Subcutaneous abdominal adipose tissue (tissue), 5 donors: ENCODE results near the gene SIPA1L3.
"Not testable (repeated sequence)": the region's sequence is repeated elsewhere in the genome, so short reads cannot be mapped to it uniquely, and the experiment has no call there.

ENCODE experiments used
- H3K27ac ChIP-seq: one replicate; pipeline ENCODE4 v1.7.0; 2013; ENCODE audit warnings: low read depth, mild to moderate bottlenecking, inconsistent platforms, low read length, moderate library complexity
- H3K27me3 ChIP-seq, 5 donors: one replicate each; pipeline ENCODE4 v1.7.0; 2013; ENCODE audit warnings: low read length in 5 of 5, inconsistent platforms in 1 of 5; ENCODE audit not compliant: control insufficient read depth in 5 of 5, insufficient read depth in 4 of 5
- H3K36me3 ChIP-seq, 5 donors: one replicate each; pipeline ENCODE4 v1.7.0; 2013; ENCODE audit warnings: low read length in 5 of 5; ENCODE audit not compliant: control insufficient read depth in 5 of 5, insufficient read depth in 5 of 5
- H3K4me1 ChIP-seq, 5 donors: one replicate each; pipeline ENCODE4 v1.7.0; 2013; ENCODE audit warnings: low read length in 5 of 5, mild to moderate bottlenecking in 3 of 5, moderate library complexity in 1 of 5; ENCODE audit not compliant: control insufficient read depth in 5 of 5, insufficient read depth in 5 of 5
- H3K4me3 ChIP-seq, 5 donors: one replicate each; pipeline ENCODE4 v1.7.0; 2013; ENCODE audit warnings: low read length in 5 of 5, low read depth in 1 of 5
- H3K9ac ChIP-seq, 5 donors: one replicate each; pipeline ENCODE4 v1.7.0; 2013; ENCODE audit warnings: low read length in 5 of 5, mild to moderate bottlenecking in 4 of 5, moderate library complexity in 3 of 5
- H3K9me3 ChIP-seq, 5 donors: one replicate each; pipeline ENCODE4 v1.7.0; 2013; ENCODE audit warnings: low read length in 5 of 5; ENCODE audit not compliant: control insufficient read depth in 5 of 5
- donor health status: healthy.
- donor health status: healthy.
- donor health status: healthy.
- donor health status: healthy.
- donor health status: healthy.

The SIPA1L3 gene

DNA sequence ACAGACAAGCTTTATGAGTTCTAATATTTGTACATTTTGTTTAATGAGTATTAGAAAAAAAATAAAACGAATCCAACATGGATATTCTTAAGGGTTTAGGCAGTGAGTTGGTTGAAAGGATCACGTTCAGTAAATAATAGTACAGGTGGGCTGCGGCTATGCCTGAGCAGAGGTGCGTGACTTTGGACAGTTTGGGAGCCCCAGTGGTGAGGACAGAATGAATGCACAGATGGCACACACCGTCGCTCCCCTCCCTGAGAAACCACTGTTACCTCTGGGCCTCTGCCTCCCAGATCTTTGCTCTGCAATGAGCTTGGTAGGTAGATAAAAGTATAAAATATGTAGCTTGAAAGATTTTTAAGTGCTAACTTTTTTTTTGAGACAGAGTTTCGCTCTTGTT is 153.3 kb downstream of the SIPA1L3 start:
- Histone ChIP-seq H3K4me3 (no peak overlapping the region), H3K27ac (no peak overlapping the region), H3K4me1 (peaks cover 0 to under 1% (median 0%) of the 10 kb centered on the region in 5 donors), H3K27me3 (no peaks in the 10 kb centered on the region), H3K9ac (no peak overlapping the region), H3K36me3 (no peaks in the 10 kb centered on the region), H3K9me3 (no peaks in the 10 kb centered on the region)

DNA sequence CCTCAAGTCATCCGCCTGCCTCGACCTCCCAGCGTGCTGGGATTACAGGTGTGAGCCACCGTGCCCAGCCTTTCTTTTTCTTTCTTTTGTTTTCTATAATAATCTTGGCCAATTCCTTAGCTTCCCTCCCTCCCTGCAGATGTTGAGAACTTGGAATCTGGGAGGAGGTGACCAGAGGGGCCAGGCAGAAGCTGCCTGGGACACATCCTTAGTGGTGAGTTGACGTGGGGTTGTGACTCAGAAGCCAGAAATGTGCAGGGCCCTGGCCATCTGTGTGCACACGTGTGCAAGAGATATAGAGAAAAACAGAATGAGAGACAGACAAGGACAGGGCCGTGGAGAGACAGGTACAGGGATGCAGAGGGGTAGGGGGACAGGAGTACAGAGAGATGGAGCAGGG is 154.3 kb downstream of the SIPA1L3 start:
- no peaks in the 10 kb centered on the region for H3K36me3 ChIP-seq
- no peaks in the 10 kb centered on the region for H3K27me3 ChIP-seq
- H3K27ac ChIP-seq = no peak overlapping the region
- H3K9me3 ChIP-seq = no peaks in the 10 kb centered on the region
- H3K9ac ChIP-seq = no peak overlapping the region
- H3K4me3 ChIP-seq = no peak overlapping the region
- no peaks in the 10 kb centered on the region for H3K4me1 ChIP-seq

DNA sequence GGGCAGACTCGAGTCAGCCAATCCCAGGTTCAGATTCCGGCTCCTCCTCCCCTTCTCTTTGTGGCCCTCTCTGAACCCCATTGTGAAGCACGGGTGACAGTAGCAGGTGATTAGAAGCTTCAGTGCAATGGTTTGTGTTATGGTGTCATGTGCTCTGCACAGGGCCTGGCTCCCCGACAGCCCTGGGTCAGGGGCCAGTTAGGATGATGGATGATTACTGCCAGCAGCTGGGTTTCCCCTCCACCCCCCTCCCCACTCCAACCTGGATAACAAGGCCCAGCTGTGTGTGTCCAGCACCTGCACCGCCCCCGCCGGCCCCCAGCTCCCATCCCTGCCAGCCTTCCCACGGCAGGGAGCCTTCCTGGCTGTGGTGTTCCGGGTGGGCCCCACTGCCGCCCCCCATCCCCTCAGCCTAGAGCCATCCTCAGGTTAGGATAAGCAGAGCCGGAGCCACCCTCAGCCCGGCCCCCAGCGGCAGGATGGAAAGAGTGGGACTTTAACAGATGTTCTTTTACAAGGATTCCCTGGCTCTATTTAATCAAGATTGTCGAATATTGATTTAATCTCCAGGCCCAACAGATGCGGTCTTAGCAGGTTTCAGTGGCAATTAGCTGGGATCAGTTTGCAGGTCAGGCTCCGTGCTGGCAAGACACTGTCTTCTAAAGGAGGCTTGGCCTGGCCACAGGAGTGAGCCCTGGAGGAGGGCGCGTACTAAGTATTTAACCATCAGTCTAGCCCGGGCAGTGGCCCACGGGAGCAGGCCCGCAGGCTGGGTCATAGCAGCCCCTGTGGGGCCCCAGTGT is 156.2 kb downstream of the SIPA1L3 start:
- Histone ChIP-seq H3K9me3 (no peaks in the 10 kb centered on the region), H3K27ac (no peak overlapping the region), H3K4me3 (no peak overlapping the region), H3K36me3 (no peaks in the 10 kb centered on the region), H3K4me1 (no peaks in the 10 kb centered on the region), H3K9ac (no peak overlapping the region), H3K27me3 (no peaks in the 10 kb centered on the region)

DNA sequence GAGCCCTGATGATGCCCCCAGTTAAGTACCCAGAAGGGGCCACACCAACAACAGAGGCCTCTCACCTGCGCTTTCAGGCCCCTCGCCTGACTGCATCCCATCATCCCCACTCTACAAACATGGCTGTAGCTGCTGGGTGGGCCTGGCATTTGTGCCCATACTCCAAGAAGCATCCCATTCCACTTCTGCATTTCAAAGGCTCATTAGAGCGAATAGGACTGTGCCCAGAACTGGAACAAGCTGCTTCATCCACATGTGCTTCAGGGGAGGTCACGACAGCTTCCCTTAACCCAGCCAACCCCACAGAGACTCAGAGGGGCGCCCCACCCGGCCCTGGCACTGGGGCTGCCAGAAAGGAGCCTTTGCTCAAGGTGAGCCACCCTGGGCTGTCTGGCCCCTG is 156.9 kb downstream of the SIPA1L3 start:
- Histone ChIP-seq H3K4me1 (no peaks in the 10 kb centered on the region), H3K36me3 (no peaks in the 10 kb centered on the region), H3K27ac (no peak overlapping the region), H3K4me3 (no peak overlapping the region), H3K27me3 (no peaks in the 10 kb centered on the region), H3K9me3 (no peaks in the 10 kb centered on the region), H3K9ac (no peak overlapping the region)

DNA sequence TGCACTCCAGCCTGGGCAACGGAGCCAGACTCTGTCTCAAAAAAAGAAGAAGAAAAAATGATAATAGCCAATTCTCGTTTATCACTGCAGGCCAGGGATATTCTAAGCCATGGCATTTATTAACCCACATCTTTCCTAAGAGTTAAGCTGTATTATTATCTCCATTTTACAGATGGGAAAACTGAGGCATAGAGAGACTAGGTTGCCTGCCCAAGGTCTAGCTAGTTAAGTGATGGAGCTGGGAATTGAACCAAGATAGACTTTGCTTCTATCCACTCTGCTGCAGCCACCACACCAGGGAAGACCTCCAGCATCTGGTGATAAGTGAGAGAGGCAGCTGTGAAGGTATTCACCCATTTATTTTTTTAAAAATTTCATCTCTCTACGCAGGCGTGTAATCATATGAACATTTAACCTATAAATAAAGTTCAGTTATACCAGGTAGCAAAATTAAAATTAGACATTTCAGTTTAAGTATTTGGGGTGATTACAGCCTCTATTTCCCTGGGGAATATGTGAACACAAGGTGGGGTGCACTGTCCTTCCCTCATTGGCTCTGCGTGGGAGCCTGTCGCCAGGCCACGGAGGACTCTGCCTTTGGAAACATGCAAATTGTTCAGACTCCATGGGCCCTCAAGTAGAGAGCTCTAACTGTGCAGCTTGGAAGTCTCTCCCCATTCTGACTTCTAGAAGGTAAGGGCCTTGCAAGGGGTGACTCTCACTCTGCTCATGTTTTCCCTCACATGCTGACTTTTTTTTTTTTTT is 157.8 kb downstream of the SIPA1L3 start:
- Histone ChIP-seq H3K9ac (no peak overlapping the region), H3K36me3 (no peaks in the 10 kb centered on the region), H3K9me3 (no peaks in the 10 kb centered on the region), H3K27ac (no peak overlapping the region), H3K4me1 (no peaks in the 10 kb centered on the region), H3K4me3 (no peak overlapping the region), H3K27me3 (no peaks in the 10 kb centered on the region)

DNA sequence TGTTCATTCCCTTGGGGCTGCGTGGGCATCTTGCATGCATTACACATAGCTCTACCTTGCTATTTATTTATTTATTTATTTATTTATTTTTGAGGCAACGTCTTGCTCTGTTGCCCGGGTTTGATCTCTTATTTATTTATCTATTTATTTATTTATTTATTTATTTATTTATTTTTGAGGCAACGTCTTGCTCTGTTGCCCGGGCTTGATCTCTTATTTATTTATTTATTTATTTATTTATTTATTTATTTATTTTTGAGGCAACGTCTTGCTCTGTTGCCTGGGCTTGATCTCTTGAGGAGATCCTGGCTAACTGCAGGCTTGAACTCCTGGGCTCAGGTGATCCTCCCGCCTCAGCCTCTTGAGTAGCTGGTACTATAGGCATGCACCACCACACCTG is 158.8 kb downstream of the SIPA1L3 start:
- not testable (repeated sequence) for H3K4me3 ChIP-seq, H3K27ac ChIP-seq, H3K9ac ChIP-seq, H3K27me3 ChIP-seq, H3K4me1 ChIP-seq, H3K9me3 ChIP-seq, H3K36me3 ChIP-seq

DNA sequence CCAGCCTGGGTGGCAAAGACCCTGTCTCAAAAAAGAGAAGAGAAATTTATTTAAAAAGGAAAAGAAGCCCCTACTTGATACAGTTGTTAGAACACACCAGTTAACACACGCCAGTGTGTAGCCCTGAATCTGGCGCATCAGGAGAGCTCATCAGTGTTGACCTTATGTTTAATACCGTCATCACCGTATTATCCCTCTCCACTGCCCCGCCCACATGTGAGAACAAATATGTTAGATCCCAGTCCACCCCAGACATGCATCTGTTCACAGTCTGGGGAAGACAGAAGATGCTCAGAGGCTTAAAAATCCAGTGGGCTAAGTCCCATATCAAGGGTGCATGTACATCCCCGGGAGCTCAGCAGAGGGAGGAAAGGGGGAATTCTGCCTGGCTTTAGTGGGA is 161.8 kb downstream of the SIPA1L3 start:
- Histone ChIP-seq H3K9me3 (no peaks in the 10 kb centered on the region), H3K27ac (no peak overlapping the region), H3K27me3 (no peaks in the 10 kb centered on the region), H3K4me3 (no peak overlapping the region), H3K9ac (no peak overlapping the region), H3K36me3 (no peaks in the 10 kb centered on the region), H3K4me1 (no peaks in the 10 kb centered on the region)

DNA sequence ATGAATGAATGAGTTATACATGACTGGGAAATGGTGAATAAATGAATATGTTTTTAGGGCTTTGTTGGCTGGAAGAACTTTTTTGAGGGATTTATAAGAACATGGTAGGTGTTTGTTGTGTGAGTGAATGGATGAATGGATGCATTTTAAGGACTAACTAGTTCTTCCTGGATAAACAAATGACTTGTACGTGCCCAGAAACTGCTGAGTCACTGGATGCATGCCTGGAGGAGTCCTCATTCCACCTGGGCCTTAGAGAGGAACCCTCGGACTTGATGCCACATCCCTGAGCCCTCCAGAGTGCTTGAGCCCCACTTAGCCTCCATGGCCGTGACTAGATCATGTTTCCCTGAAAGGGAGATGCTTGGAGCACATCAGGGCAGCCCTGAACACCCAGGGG is 163.6 kb downstream of the SIPA1L3 start:
- no peak overlapping the region for H3K9ac ChIP-seq
- H3K27me3 ChIP-seq = no peaks in the 10 kb centered on the region
- no peaks in the 10 kb centered on the region for H3K9me3 ChIP-seq
- no peaks in the 10 kb centered on the region for H3K36me3 ChIP-seq
- H3K4me1 ChIP-seq = no peaks in the 10 kb centered on the region
- H3K27ac ChIP-seq = no peak overlapping the region
- no peak overlapping the region for H3K4me3 ChIP-seq

DNA sequence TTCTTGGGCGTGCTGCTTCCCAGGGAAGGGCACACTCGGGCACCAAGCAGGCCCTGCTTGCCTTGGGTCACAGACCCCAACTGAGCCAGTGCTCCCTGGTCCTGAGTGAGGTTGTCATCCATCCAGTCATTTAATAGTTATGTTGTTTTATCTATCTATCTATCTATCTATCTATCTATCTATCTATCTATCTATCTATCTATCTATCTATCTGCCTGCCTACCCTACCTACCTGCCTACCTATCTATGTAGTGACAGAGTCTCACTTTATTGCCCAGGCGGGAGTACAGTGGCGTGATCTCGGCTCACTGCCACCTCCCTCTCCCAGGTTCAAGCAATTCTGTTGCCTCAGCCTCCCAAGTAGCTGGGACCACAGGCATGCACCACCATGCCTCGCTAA is 164.0 kb downstream of the SIPA1L3 start:
- H3K27ac ChIP-seq, H3K9me3 ChIP-seq, H3K27me3 ChIP-seq, H3K36me3 ChIP-seq, H3K4me1 ChIP-seq, H3K9ac ChIP-seq, H3K4me3 ChIP-seq: not testable (repeated sequence)

DNA sequence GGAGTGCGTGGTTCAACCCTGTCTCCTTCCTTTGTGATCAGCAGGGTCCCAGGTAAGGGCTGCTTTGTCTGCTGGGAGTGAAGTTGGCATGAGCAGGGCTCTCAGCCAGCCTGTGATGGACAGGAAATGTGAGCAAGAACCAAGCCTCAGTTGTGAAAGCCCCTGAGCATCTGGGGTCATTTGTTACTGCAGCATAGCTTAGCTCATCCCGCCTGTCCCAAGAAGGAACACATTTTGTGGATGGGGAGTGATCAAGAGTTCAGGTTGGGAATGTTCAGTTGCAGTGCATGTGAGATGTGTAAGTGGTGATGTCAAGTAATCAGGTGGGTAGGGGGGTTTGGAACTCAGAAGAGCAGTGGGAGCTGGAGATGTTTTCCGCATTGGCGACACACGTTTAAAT is 164.6 kb downstream of the SIPA1L3 start:
- Histone ChIP-seq H3K9me3 (peaks cover 0 to 4% (median 0%) of the 10 kb centered on the region in 5 donors), H3K4me1 (no peaks in the 10 kb centered on the region), H3K9ac (no peak overlapping the region), H3K27me3 (no peaks in the 10 kb centered on the region), H3K36me3 (no peaks in the 10 kb centered on the region), H3K4me3 (no peak overlapping the region), H3K27ac (no peak overlapping the region)
